H1 (cell line): ENCODE measurements around the gene TMEM63C.

Experiments used
- CBX5 ChIP-seq: fragments of 300-800, 300-1000 bp; sonication (generic); IDR thresholded peaks from 2 replicates; pipeline ENCODE4 v1.7.1; 2016; ENCODE audit warnings: antibody characterized with exemption, low read length, low read depth
- EP300 ChIP-seq, 2 experiments: IDR thresholded peaks; 1 replicate in 1 of 2; 2 replicates in 1 of 2; pipeline ENCODE4 v1.6.1; 2011 to 2012; ENCODE audit warnings: low read depth in 2 of 2, low read length in 2 of 2, mild to moderate bottlenecking in 2 of 2, borderline replicate concordance in 1 of 2, inconsistent platforms in 1 of 2, moderate library complexity in 1 of 2
- EZH2 ChIP-seq: fragments of 200-600 bp; sonication (generic); IDR thresholded peaks from 2 replicates; pipeline ENCODE4 v1.7.1; 2012; ENCODE audit warnings: low read depth, mild to moderate bottlenecking, moderate library complexity, low read length, inconsistent platforms; ENCODE audit not compliant: severe bottlenecking
- MAFK ChIP-seq: IDR thresholded peaks from 2 replicates; pipeline ENCODE4 v1.6.1; 2012; ENCODE audit warnings: low read depth, mild to moderate bottlenecking, improper control_type of control experiment, low read length
- POLR2A ChIP-seq, 2 experiments: IDR thresholded peaks; 1 replicate in 1 of 2; 2 replicates in 1 of 2; pipeline ENCODE4 v1.6.1; 2011; ENCODE audit warnings: low read depth in 2 of 2, low read length in 2 of 2, mild to moderate bottlenecking in 2 of 2; ENCODE audit errors: control extremely low read depth in 1 of 2
- POLR2AphosphoS5 ChIP-seq: IDR thresholded peaks from 2 replicates; pipeline ENCODE4 v1.6.1; 2011; ENCODE audit warnings: low read depth, low read length
- RNF2 ChIP-seq: fragments of 200-900, 300-1000 bp; sonication (generic); IDR thresholded peaks from 2 replicates; pipeline ENCODE4 v1.7.1; 2016; ENCODE audit warnings: borderline replicate concordance, low read depth, mild to moderate bottlenecking, antibody characterized with exemption, low read length; ENCODE audit not compliant: poor library complexity, severe bottlenecking; ENCODE audit errors: missing control alignments
- SP1 ChIP-seq: IDR thresholded peaks from 2 replicates; pipeline ENCODE4 v1.6.1; 2011; ENCODE audit warnings: low read depth, low read length
- SRF ChIP-seq: IDR thresholded peaks from 2 replicates; pipeline ENCODE4 v1.6.1; 2011; ENCODE audit warnings: mild to moderate bottlenecking, low read depth, low read length, moderate library complexity
- TAF1 ChIP-seq: IDR thresholded peaks from 2 replicates; pipeline ENCODE4 v1.6.1; 2011; ENCODE audit warnings: mild to moderate bottlenecking, low read depth, low read length
- TF ChIP-seq, protein P1 (sequence below), 3 experiments: IDR thresholded peaks; 1 replicate in 2 of 3; 2 replicates in 1 of 3; pipeline versions ENCODE4 v1.5.1 to v1.6.1; 2011; ENCODE audit warnings: low read length in 3 of 3, mild to moderate bottlenecking in 3 of 3, inconsistent platforms in 2 of 3, low read depth in 1 of 3, moderate library complexity in 1 of 3; ENCODE audit not compliant: insufficient read depth in 1 of 3; ENCODE audit errors: control extremely low read depth in 1 of 3

DNA sequence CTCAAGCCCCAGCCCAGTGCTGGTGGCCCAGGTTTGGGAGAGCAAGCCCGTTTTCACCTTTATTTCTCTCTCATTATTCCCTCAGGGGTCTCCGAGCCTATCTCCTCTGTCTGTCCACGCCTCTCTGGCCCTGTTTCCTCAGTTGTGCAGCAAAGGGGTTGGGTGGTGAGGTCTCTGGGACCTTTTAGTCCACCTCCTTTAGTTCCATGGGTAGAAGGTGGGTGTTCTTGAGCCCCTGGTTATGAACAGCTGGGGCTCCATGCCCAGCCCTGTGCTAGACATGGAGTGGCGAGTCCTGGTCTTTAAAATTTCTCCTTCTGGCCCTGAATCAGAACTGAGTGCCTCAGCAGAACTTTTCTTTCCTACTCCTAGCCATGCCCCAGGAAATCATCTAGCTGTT, 90.7 kb downstream of the TMEM63C start:
- TF ChIP-seq, protein P1, sequence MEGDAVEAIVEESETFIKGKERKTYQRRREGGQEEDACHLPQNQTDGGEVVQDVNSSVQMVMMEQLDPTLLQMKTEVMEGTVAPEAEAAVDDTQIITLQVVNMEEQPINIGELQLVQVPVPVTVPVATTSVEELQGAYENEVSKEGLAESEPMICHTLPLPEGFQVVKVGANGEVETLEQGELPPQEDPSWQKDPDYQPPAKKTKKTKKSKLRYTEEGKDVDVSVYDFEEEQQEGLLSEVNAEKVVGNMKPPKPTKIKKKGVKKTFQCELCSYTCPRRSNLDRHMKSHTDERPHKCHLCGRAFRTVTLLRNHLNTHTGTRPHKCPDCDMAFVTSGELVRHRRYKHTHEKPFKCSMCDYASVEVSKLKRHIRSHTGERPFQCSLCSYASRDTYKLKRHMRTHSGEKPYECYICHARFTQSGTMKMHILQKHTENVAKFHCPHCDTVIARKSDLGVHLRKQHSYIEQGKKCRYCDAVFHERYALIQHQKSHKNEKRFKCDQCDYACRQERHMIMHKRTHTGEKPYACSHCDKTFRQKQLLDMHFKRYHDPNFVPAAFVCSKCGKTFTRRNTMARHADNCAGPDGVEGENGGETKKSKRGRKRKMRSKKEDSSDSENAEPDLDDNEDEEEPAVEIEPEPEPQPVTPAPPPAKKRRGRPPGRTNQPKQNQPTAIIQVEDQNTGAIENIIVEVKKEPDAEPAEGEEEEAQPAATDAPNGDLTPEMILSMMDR (IDR thresholded peaks at IDR 0.05; ENCODE audit: control extremely low read depth in 1 of 3, insufficient read depth in 1 of 3, low read depth in 1 of 3, low read length in 3 of 3): no peak
- no peak for TF ChIP-seq RNF2
- no peak for TF ChIP-seq POLR2A (IDR thresholded peaks at IDR 0.05; ENCODE audit: control extremely low read depth in 1 of 2, low read depth in 2 of 2, low read length in 2 of 2)
- TF ChIP-seq POLR2AphosphoS5: no peak
- no peak for TF ChIP-seq MAFK
- TF ChIP-seq TAF1: no peak
- no peak for TF ChIP-seq EZH2
- TF ChIP-seq EP300 (IDR thresholded peaks at IDR 0.05; ENCODE audit: borderline replicate concordance in 1 of 2, low read depth in 2 of 2, low read length in 2 of 2): no peak
- TF ChIP-seq SRF: no peak
- TF ChIP-seq SP1: no peak
- no peak for TF ChIP-seq CBX5
